CD4-positive, alpha-beta T cell treated with Interleukin-6 for 4 hours (primary cell): Measurements from ENCODE around the gene GOT1.

Source experiments
- DNase-seq: peaks from one replicate; pipeline ENCODE4 v3.0.0-alpha.2; 2020; ENCODE audit warnings: mixed read lengths

The GOT1 gene

GRCh38 chr10:99394256-99394655 lies 36.2 kb downstream of the GOT1 start:
- DNase-seq = no peak

- no peak for DNase-seq
Measured at GRCh38 chr10:99393683-99394082, 36.7 kb downstream of the GOT1 start.

- DNase-seq = no peak
Measured at GRCh38 chr10:99393036-99393435, 37.4 kb downstream of the GOT1 start.

- DNase-seq = no peak
Measured at GRCh38 chr10:99391346-99391745, 39.1 kb downstream of the GOT1 start.

GRCh38 chr10:99389729-99390480 lies 40.5 kb downstream of the GOT1 start:
- no peak for DNase-seq

- DNase-seq = no peak
Measured at GRCh38 chr10:99387541-99387940, 42.9 kb downstream of the GOT1 start.

GRCh38 chr10:99387071-99387470 lies 43.4 kb downstream of the GOT1 start:
- DNase-seq = no peak

GRCh38 chr10:99382176-99382575 lies 48.2 kb downstream of the GOT1 start:
- no peak for DNase-seq

GRCh38 chr10:99375426-99375825 lies 55.0 kb downstream of the GOT1 start:
- no peak for DNase-seq

GRCh38 chr10:99374972-99375371 lies 55.5 kb downstream of the GOT1 start:
- DNase-seq = no peak

- DNase-seq = no peak
Measured at GRCh38 chr10:99374526-99374925, 55.9 kb downstream of the GOT1 start.

- no peak for DNase-seq
Measured at GRCh38 chr10:99372546-99373271, 57.7 kb downstream of the GOT1 start.

- DNase-seq = no peak
Measured at GRCh38 chr10:99370993-99371392, 59.4 kb downstream of the GOT1 start.

- DNase-seq = no peak
Measured at GRCh38 chr10:99369551-99369950, 60.9 kb downstream of the GOT1 start.

- no peak for DNase-seq
Measured at GRCh38 chr10:99369126-99369525, 61.3 kb downstream of the GOT1 start.

GRCh38 chr10:99368646-99369045 lies 61.8 kb downstream of the GOT1 start:
- DNase-seq = no peak

GRCh38 chr10:99366666-99367065 lies 63.8 kb downstream of the GOT1 start:
- DNase-seq = no peak

- DNase-seq = no peak
Measured at GRCh38 chr10:99365736-99366135, 64.7 kb downstream of the GOT1 start.

- DNase-seq = no peak
Measured at GRCh38 chr10:99365311-99365710, 65.1 kb downstream of the GOT1 start.

- DNase-seq = no peak
Measured at GRCh38 chr10:99364125-99364524, 66.3 kb downstream of the GOT1 start.

GRCh38 chr10:99360934-99361333 lies 69.5 kb downstream of the GOT1 start:
- DNase-seq = no peak

- no peak for DNase-seq
Measured at GRCh38 chr10:99358101-99358500, 72.3 kb downstream of the GOT1 start.

- DNase-seq = no peak
Measured at GRCh38 chr10:99357691-99358090, 72.7 kb downstream of the GOT1 start.

GRCh38 chr10:99353182-99353581 lies 77.2 kb downstream of the GOT1 start:
- no peak for DNase-seq

GRCh38 chr10:99347672-99348071 lies 82.8 kb downstream of the GOT1 start:
- DNase-seq = no peak
